Measurements from ENCODE around the gene PCYOX1L.

DNA sequence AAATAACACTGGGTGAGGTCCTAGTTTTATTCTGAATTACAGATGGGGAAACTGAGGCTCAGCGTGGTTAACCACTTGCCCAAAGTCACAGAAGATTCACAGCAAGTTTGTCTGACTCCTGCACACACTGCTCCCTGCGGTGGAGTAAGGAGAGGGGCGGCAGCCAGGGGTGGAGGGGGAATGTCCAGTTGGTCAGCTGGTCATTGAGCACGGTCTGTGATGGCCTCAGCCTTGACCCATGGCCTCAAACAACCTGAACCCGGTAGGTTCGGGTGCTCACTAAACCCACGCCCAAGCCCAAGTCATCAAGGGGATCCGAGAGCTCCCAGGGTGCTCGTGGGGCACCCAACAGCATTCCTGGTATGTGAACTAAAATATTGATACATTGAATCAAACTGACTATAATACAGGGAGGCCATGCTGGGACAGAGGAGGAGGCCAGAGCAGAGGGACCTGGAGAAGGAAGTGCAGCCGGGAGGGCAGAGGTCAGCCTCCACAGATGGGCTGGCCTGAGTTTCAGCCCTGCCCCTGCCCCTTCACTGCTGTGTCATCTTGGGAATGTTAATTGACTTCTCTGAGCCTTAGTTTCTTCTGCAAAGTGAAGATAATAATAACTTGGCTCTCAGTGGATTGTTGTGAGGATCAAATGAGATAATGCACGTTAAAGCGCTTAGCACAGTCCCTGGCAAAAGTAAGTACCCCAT, 24.8 kb downstream of the PCYOX1L start:
- TF ChIP-seq POLR2A (IDR thresholded peaks at IDR 0.05) = no peak
- peak in 1 of 3 donors; percentile 7 for TF ChIP-seq POLR2AphosphoS5 (IDR thresholded peaks at IDR 0.05)

Data from transverse colon (tissue), 3 donors.